ENCODE measurements around the gene PDE11A.

GRCh38 chr2:177688844-177689243 is 383.7 kb downstream of the PDE11A start:
- TF ChIP-seq CTCF (IDR thresholded peaks at IDR 0.05) (no peak), POLR2A (IDR thresholded peaks at IDR 0.05) (no peak), EP300 (IDR thresholded peaks at IDR 0.05) (no peak)
